Measurements from ENCODE around the gene TAF11L12.
"Not testable (repeated sequence)": the region's sequence is repeated elsewhere in the genome, so short reads cannot be mapped to it uniquely, and the experiment has no call there.

The TAF11L12 gene

DNA sequence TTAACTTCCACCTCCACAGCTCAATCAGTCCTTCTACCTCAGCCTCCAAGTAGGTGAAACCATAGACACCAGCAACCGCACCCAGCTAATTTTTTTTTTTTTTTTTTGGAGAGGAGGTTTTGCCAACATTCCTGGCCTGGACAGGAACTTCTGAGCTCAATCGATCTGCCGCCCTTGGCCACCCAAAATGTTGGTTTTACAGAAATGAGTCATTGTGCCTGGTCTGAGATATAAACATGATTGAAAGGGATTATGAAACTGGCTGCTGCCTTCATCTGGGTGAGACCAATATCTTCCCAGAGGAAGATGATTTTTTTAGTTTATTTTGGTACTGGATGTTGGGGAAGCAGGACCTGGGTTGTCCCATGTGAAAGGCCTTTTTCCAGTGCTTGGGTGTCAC lies 9.2 kb downstream of the TAF11L12 start:
- no peak overlapping the region for H3K27ac ChIP-seq
- DNase-seq = no peak
- TF ChIP-seq, protein P1, sequence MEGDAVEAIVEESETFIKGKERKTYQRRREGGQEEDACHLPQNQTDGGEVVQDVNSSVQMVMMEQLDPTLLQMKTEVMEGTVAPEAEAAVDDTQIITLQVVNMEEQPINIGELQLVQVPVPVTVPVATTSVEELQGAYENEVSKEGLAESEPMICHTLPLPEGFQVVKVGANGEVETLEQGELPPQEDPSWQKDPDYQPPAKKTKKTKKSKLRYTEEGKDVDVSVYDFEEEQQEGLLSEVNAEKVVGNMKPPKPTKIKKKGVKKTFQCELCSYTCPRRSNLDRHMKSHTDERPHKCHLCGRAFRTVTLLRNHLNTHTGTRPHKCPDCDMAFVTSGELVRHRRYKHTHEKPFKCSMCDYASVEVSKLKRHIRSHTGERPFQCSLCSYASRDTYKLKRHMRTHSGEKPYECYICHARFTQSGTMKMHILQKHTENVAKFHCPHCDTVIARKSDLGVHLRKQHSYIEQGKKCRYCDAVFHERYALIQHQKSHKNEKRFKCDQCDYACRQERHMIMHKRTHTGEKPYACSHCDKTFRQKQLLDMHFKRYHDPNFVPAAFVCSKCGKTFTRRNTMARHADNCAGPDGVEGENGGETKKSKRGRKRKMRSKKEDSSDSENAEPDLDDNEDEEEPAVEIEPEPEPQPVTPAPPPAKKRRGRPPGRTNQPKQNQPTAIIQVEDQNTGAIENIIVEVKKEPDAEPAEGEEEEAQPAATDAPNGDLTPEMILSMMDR (IDR thresholded peaks at IDR 0.05) = no peak
- H3K9me3 ChIP-seq = no peaks in the 10 kb centered on the region
- H3K27me3 ChIP-seq = no peaks in the 10 kb centered on the region
- H3K4me1 ChIP-seq = no peaks in the 10 kb centered on the region
- intact Hi-C loops (cut with DNase I; ENCODE audit: low total_unique reads) = no loop called here
- H3K4me3 ChIP-seq = no peak overlapping the region
- no peaks in the 10 kb centered on the region for H3K36me3 ChIP-seq

DNA sequence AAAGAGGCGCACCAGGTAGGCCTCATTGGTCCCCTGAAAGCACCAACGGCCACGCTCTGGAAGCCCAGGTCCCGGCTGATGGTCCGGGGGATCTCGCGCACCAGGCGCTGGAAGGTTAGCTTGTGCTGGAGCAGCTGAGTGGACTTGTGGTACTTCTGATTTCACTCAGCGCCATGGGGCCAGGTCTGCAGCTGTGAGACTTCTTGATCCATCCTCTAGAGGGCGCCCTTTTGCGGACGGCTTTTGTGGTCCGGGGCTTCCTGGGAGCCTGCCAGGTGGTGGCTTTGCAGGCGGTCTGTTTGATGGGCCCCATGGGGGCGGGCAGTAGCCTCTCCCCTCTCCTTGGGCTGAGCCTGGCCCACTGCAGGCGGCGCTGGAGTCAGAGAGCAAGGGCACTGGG lies 10.4 kb downstream of the TAF11L12 start:
- Histone ChIP-seq H3K9me3 (no peaks in the 10 kb centered on the region), H3K4me3 (no peak overlapping the region), H3K27ac (no peak overlapping the region), H3K4me1 (no peaks in the 10 kb centered on the region), H3K36me3 (no peaks in the 10 kb centered on the region), H3K27me3 (no peaks in the 10 kb centered on the region)
- TF ChIP-seq, protein P1 (IDR thresholded peaks at IDR 0.05) = no peak
- intact Hi-C loops (cut with DNase I; ENCODE audit: low total_unique reads) = no loop called here
- no peak for DNase-seq

DNA sequence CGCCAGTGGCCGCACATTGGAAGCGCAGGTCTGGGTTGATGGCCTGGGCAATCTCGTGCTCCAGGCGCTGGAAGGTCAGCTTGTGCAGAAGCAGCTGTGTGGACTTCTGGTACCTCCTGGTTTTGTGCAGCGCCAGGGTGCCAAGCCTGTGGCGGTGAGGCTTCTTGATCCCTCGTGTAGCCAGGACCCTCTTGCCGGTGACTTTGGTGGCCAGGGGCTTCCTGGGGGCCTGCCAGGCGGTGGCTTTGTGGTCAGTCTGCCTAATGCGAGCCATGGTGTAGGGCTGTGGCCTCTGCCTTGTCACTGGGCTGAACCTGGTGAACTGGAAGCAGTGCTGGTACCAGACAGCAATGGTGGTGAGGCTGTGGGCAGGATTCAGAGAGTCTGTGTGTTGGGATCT lies 15.5 kb downstream of the TAF11L12 start:
- H3K4me1 ChIP-seq = no peaks in the 10 kb centered on the region
- H3K27me3 ChIP-seq = no peaks in the 10 kb centered on the region
- H3K36me3 ChIP-seq = no peaks in the 10 kb centered on the region
- intact Hi-C loops (cut with DNase I; ENCODE audit: low total_unique reads) = no loop called here
- TF ChIP-seq, protein P1 (IDR thresholded peaks at IDR 0.05) = no peak
- H3K9me3 ChIP-seq = no peaks in the 10 kb centered on the region
- no peak overlapping the region for H3K27ac ChIP-seq
- DNase-seq = no peak
- no peak overlapping the region for H3K4me3 ChIP-seq

DNA sequence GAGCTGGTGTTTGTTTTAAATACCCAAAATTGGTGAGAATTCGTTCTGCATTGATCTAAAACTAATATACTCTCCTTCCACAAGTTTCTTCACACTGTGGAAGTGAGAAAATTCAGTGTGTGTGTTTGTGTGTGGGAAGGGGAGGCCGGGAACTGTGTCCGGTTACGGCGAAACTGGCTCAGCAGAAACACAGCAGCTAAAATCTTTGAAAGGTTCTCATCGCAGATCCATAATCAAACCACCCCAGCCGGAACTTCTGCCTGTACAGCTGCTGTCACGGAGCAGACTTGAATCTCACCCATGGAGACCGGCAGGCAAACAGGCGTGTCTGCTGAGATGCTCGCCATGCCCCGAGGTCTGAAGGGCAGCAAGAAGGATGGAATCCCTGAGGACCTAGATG lies 21.6 kb downstream of the TAF11L12 start, which contains the start of gene TAF11L13:
Gene TAF11L13, plus strand, starts transcription at position 301 of the 400 bp plus-strand sequence.
- DNase-seq; H3K27me3 ChIP-seq; H3K4me3 ChIP-seq; H3K27ac ChIP-seq; H3K4me1 ChIP-seq; H3K9me3 ChIP-seq; intact Hi-C loops (cut with DNase I; ENCODE audit: low total_unique reads); H3K36me3 ChIP-seq: not testable (repeated sequence)

DNA sequence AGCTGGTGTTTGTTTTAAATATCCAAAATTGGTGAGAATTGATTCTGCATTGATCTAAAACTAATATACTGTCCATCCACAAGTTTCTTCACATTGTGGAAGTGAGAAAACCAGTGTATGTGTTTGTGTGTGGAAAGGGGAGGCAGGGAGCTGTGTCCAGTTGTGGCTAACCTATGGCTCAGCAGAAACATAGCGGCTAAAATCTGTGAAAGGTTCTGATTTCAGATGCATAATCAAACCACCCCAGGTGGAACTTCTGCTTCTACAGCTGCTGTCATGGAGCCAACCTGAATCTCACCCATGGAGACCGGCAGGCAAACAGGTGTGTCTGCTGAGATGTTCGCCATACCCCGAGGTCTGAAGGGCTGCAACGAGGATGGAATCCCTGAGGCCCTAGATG lies 24.0 kb downstream of the TAF11L12 start, which contains the start of gene TAF11L14:
Gene TAF11L14, plus strand, starts transcription at position 301 of the 400 bp plus-strand sequence.
- Histone ChIP-seq H3K27ac (no peak within 1 kb of the TSS), H3K36me3 (no peaks in the 10 kb centered on the region), H3K27me3 (no peaks in the 10 kb centered on the region), H3K4me3 (no peak within 1 kb of the TSS), H3K9me3 (no peaks in the 10 kb centered on the region), H3K4me1 (no peaks in the 10 kb centered on the region)
- DNase-seq = no peak
- TF ChIP-seq, protein P1 (IDR thresholded peaks at IDR 0.05) = no peak
- intact Hi-C loops (cut with DNase I; ENCODE audit: low total_unique reads) = no loop called here

DNA sequence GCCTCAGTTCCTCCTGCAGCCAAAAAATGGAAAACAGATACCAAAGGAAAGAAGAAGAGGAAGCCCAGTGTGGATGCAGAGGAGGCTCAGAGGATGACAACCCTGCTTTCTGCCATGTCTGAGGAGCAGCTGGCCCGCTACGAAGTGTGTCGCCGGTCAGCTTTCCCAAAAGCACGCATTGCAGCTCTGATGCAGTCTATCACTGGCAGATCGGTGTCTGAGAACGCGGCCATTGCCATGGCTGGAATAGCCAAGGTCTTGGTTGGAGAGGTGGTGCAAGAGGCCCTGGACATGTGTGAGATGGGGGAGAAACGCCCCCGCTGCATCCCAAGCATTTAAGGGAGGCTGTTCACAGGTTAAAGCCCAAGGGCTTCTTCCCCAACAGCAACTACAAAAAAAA lies 39.0 kb downstream of the TAF11L12 start:
- DNase-seq; H3K4me1 ChIP-seq; H3K4me3 ChIP-seq; intact Hi-C loops (cut with DNase I; ENCODE audit: low total_unique reads); H3K27ac ChIP-seq; H3K9me3 ChIP-seq; H3K27me3 ChIP-seq; H3K36me3 ChIP-seq: not testable (repeated sequence)

DNA sequence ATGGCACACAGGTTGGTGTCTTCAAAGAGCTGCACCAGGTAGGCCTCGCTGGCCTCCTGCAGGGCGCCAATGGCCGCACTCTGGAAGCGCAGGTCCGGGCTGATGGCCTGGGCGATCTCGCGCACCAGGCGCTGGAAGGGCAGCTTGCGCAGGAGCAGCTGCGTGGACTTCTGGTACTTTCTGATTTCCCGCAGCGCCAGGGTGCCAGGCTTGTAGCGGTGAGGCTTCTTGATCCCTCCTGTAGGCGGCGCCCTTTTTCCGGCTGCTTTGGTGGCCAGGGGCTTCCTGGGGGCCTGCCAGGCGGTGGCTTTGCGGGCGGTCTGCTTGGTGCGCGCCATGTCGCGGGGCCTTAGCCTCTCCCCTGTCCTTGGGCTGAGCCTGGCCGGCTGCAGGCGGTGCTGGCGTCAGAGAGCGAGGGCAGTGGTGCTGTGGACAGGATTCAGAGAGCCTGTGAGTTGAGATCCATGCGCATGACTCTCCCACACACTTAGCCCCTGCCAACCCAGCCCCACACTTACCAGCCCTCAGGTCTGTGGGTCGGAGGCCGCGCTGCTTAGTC lies 45.1 kb downstream of the TAF11L12 start:
- not testable (repeated sequence) for H3K27me3 ChIP-seq

More for the DNA sequence above, 45.1 kb downstream of the TAF11L12 start:
- H3K36me3 ChIP-seq; H3K27ac ChIP-seq; H3K4me3 ChIP-seq; H3K4me1 ChIP-seq; intact Hi-C loops (cut with DNase I; ENCODE audit: low total_unique reads); DNase-seq; H3K9me3 ChIP-seq: not testable (repeated sequence)

All from tibial artery (tissue), 4 donors.